HepG2 (cell line): ENCODE data around the gene ETV5. TPM values are rescaled to one million over a fixed set of nuclear protein-coding genes. Genes with fewer than 3 reads are reported as not detected.

Experiments used
- ATAC-seq: fragments of 200-7000 bp; cut with Tn5 transposase; 3 replicates; pipeline ENCODE4 v1.9.1; 2020; ENCODE audit warnings: mild to moderate bottlenecking, moderate library complexity
- BruUV-seq: library from RNA; stranded (reverse); fragments of 400-500 nt; replicated peaks from 2 replicates; lab custom pipeline; 2021; lab: Mats Ljungman, UMichigan
- CTCF ChIA-PET: fragments of 300-600 bp; formaldehyde crosslinking; extraction: SDS; loops from one replicate; lab custom pipeline; 2021; ENCODE audit warnings: low total read pairs, inconsistent platforms, low intra/inter-chr PET ratio; lab: Yijun Ruan, JAX
- POLR2A ChIA-PET: fragments of 350-600 bp; sonication (Branson Sonifier 250); formaldehyde crosslinking; loops from one replicate; lab custom pipeline; 2020; ENCODE audit warnings: antibody characterized with exemption, inconsistent platforms; lab: Yijun Ruan, JAX
- DNase-seq: peaks from one replicate; pipeline ENCODE4 v3.0.0-alpha.2; 2015; ENCODE audit warnings: low spot score
- FAIRE-seq: peaks from 3 replicates; lab custom pipeline; 2011; peaks lifted over from hg19 to GRCh38; lab: Jason Lieb, UNC
- H2AFZ ChIP-seq: one replicate; pipeline ENCODE4 v1.6.1; 2011; ENCODE audit warnings: low read length, inconsistent platforms
- H3K27ac ChIP-seq: fragments of 300-600 bp; 3 replicates; pipeline ENCODE4 v1.8.0; 2011; ENCODE audit warnings: mixed run types, mild to moderate bottlenecking, mixed read lengths, low read length, inconsistent platforms; ENCODE audit not compliant: insufficient read depth; ENCODE audit errors: extremely low read length
- H3K27me3 ChIP-seq, 2 experiments: fragments of 200-600 bp in 1 of 2; 2 replicates in 1 of 2; 3 replicates in 1 of 2; pipeline versions ENCODE4 v1.6.0 to v1.8.0; 2011; ENCODE audit warnings: low read length in 2 of 2, mild to moderate bottlenecking in 2 of 2, moderate library complexity in 2 of 2, inconsistent platforms in 1 of 2; ENCODE audit not compliant: insufficient read depth in 2 of 2, control insufficient read depth in 1 of 2
- H3K36me3 ChIP-seq, 2 experiments: fragments of 200-600 bp in 1 of 2; replicated peaks in 1 of 2; 2 replicates in 1 of 2; 3 replicates in 1 of 2; pipeline versions ENCODE4 v1.5.1 to v1.8.0; 2011; ENCODE audit warnings: low read length in 2 of 2, inconsistent platforms in 1 of 2; ENCODE audit not compliant: insufficient read depth in 2 of 2, control insufficient read depth in 1 of 2
- H3K4me1 ChIP-seq: 2 replicates; pipeline ENCODE4 v1.5.1; 2012; ENCODE audit warnings: low read length, inconsistent platforms; ENCODE audit not compliant: insufficient read depth
- H3K4me2 ChIP-seq: 2 replicates; pipeline ENCODE4 v1.6.0; 2011; ENCODE audit warnings: low read depth, low read length, inconsistent platforms
- H3K4me3 ChIP-seq, 3 experiments: fragments of 200-600 bp in 1 of 3; sonication (generic), shearing (Covaris generic) in 1 of 3; replicated peaks in 1 of 3; 2 replicates each; pipeline ENCODE4 v1.5.1; 2011 to 2016; ENCODE audit warnings: low read length in 3 of 3, inconsistent platforms in 2 of 3, low read depth in 2 of 3, mild to moderate bottlenecking in 2 of 3, control low read depth in 1 of 3, mixed read lengths in 1 of 3; ENCODE audit not compliant: insufficient read depth in 1 of 3
- H3K79me2 ChIP-seq: one replicate; pipeline ENCODE4 v1.6.1; 2011; ENCODE audit warnings: low read length, inconsistent platforms; ENCODE audit not compliant: insufficient read depth
- H3K9ac ChIP-seq: 2 replicates; pipeline ENCODE4 v1.6.0; 2011; ENCODE audit warnings: mild to moderate bottlenecking, low read depth, low read length, inconsistent platforms; ENCODE audit not compliant: insufficient read depth
- H3K9me3 ChIP-seq: 2 replicates; pipeline ENCODE4 v1.5.1; 2012; ENCODE audit warnings: mild to moderate bottlenecking, low read length
- H4K20me1 ChIP-seq: 2 replicates; pipeline ENCODE4 v1.6.0; 2011; ENCODE audit warnings: inconsistent platforms, mild to moderate bottlenecking, low read length, moderate library complexity; ENCODE audit not compliant: insufficient read depth
- E2F5 ChIP-seq: sonication (generic); formaldehyde crosslinking; conservative IDR thresholded peaks from 2 replicates; pipeline ENCODE4 v1.4.0; 2020; ENCODE audit warnings: missing genetic modification reagents
- HNRNPUL1 ChIP-seq: fragments of 200-400 bp; formaldehyde crosslinking; IDR thresholded peaks from 2 replicates; pipeline ENCODE4 v1.6.1; 2017; ENCODE audit warnings: low read depth, mild to moderate bottlenecking, low read length, moderate library complexity
- MAZ ChIP-seq, 2 experiments: sonication (generic) in 1 of 2; formaldehyde crosslinking in 1 of 2; IDR thresholded peaks; 2 replicates each; pipeline versions ENCODE4 v1.5.0 to v1.6.1; 2012 to 2020; ENCODE audit warnings: low read depth in 2 of 2, mild to moderate bottlenecking in 2 of 2, borderline replicate concordance in 1 of 2, improper control_type of control experiment in 1 of 2, low read length in 1 of 2, missing genetic modification reagents in 1 of 2, moderate library complexity in 1 of 2
- MYNN ChIP-seq: sonication (generic); formaldehyde crosslinking; IDR thresholded peaks from 2 replicates; pipeline ENCODE4 v1.4.0; 2020; ENCODE audit warnings: mild to moderate bottlenecking, low read depth, missing genetic modification reagents
- NFYC ChIP-seq: IDR thresholded peaks from 2 replicates; pipeline ENCODE4 v1.6.1; 2016; ENCODE audit warnings: missing genetic modification reagents, missing compliant biosample characterization
- NKX3-1 ChIP-seq: sonication (generic); formaldehyde crosslinking; IDR thresholded peaks from 2 replicates; pipeline ENCODE4 v1.5.0; 2020; ENCODE audit warnings: missing genetic modification reagents
- SALL1 ChIP-seq: sonication (generic); formaldehyde crosslinking; IDR thresholded peaks from 2 replicates; pipeline ENCODE4 v1.8.0; 2022; ENCODE audit warnings: mild to moderate bottlenecking, missing genetic modification reagents
- SP140L ChIP-seq: sonication (generic); formaldehyde crosslinking; IDR thresholded peaks from 2 replicates; pipeline ENCODE4 v1.4.0; 2020; ENCODE audit warnings: missing genetic modification reagents, borderline replicate concordance
- SPEN ChIP-seq: sonication (generic); formaldehyde crosslinking; IDR thresholded peaks from 2 replicates; pipeline ENCODE4 v1.5.1; 2020; ENCODE audit warnings: low read depth, mild to moderate bottlenecking, missing genetic modification reagents
- ZBTB40 ChIP-seq, 2 experiments: fragments of 450-650 bp in 1 of 2; sonication (generic) in 1 of 2; formaldehyde crosslinking in 1 of 2; IDR thresholded peaks; 2 replicates each; pipeline versions ENCODE4 v1.6.1 to v1.8.0; 2016 to 2022; ENCODE audit warnings: antibody characterized with exemption in 1 of 2, mild to moderate bottlenecking in 1 of 2, missing genetic modification reagents in 1 of 2
- ZFX ChIP-seq: sonication (generic); formaldehyde crosslinking; IDR thresholded peaks from 2 replicates; pipeline ENCODE4 v1.4.0; 2020; ENCODE audit warnings: mild to moderate bottlenecking, low read depth, missing genetic modification reagents, moderate library complexity
- ZNF672 ChIP-seq: sonication (generic); formaldehyde crosslinking; IDR thresholded peaks from 2 replicates; pipeline ENCODE4 v1.8.1; 2022; ENCODE audit warnings: missing genetic modification reagents
- ZNF678 ChIP-seq: sonication (generic); formaldehyde crosslinking; IDR thresholded peaks from 2 replicates; pipeline ENCODE4 v1.4.0; 2020; ENCODE audit warnings: mild to moderate bottlenecking, missing genetic modification reagents
- WGBS: methylation state at CpG from one replicate; pipeline ENCODE4 v1.1.6; 2017; ENCODE audit warnings: low lambda C conversion rate; 5-methylcytosine and 5-hydroxymethylcytosine counted together
- in situ Hi-C: cut with HindIII; loops from 2 replicates; pipeline ENCODE4 v1.10.0; 2017; ENCODE audit warnings: low pct_unique_long_range_greater_than_20kb; ENCODE audit not compliant: extremely low pct_ligation_motif_present
- intact Hi-C: fragments of 100-400 bp; cut with micrococcal nuclease; formaldehyde crosslinking; loops from one replicate; pipeline ENCODE4 v1.10.0; 2022; ENCODE audit not compliant: unreplicated experiment
- polyA plus RNA-seq, 8 experiments: library from polyadenylated mRNA; depleted of rRNA in 3 of 8; stranded (reverse) in 7 of 8; unstranded in 1 of 8; fragments of >200 nt; fragmentation: Illumina TruSeq in 4 of 8; extraction: Trizol in 4 of 8; gene quantifications; 2 replicates each; pipeline versions ENCODE4 v1.2.1 to v1.2.3, GENCODE V29; 2011 to 2016; ENCODE audit warnings: low read depth in 4 of 8, missing spikeins in 1 of 8, mixed read lengths in 1 of 8; ENCODE audit not compliant: insufficient read depth in 1 of 8
- total RNA-seq, 5 experiments: library from RNA; depleted of rRNA; stranded (reverse); fragments of >200 nt; fragmentation: Illumina TruSeq; extraction: Trizol; gene quantifications; 2 replicates each; pipeline ENCODE4 v1.2.3, GENCODE V29; 2016; ENCODE audit warnings: low read depth in 1 of 5

ETV5 gene
- total and polyA plus RNA-seq, 2 of the 13 experiments (the other 11 are each of a cell fraction or from before 2014, with no cell fraction given) = 52.9 to 57.2 TPM

- no peak for FAIRE-seq
- CTCF ChIA-PET = no interaction called here
- BruUV-seq = no TSS peak
Measured at GRCh38 chr3:186152361-186152798, 43.5 kb upstream of the ETV5 start.

More at GRCh38 chr3:186152361-186152798, 43.5 kb upstream of the ETV5 start:
- no peak overlapping the region for H3K27ac ChIP-seq
- peaks cover 1 to 3% of the 10 kb centered on the region in 2 experiments; a peak in 2 of 5 replicates for H3K36me3 ChIP-seq
- in situ Hi-C loops = no loop called here
- no peak for DNase-seq
- H2AFZ ChIP-seq = no peak overlapping the region
- ATAC-seq = no peak
- H3K9ac ChIP-seq = no peak overlapping the region
- no peak overlapping the region for H3K4me3 ChIP-seq
- no peak overlapping the region for H3K4me2 ChIP-seq
- 93% methylated on average over 8 of the region's 8 CpGs for WGBS
- no peaks in the 10 kb centered on the region for H3K27me3 ChIP-seq
- intact Hi-C loops = no loop called here
- H3K4me1 ChIP-seq = no peaks in the 10 kb centered on the region
- H3K79me2 ChIP-seq = no peaks in the 10 kb centered on the region
- POLR2A ChIA-PET = no interaction called here
- no peaks in the 10 kb centered on the region for H4K20me1 ChIP-seq
- H3K9me3 ChIP-seq = no peaks in the 10 kb centered on the region
- TF ChIP-seq SALL1 (no peak), SPEN (CRISPR knock-in tag) (no peak), ZBTB40 (IDR thresholded peaks at IDR 0.05) (no peak), ZBTB40 (CRISPR knock-in tag; IDR thresholded peaks at IDR 0.05) (no peak), ZFX (CRISPR knock-in tag) (no peak), MYNN (CRISPR knock-in tag) (no peak), ZNF672 (CRISPR knock-in tag) (no peak), HNRNPUL1 (no peak), MAZ (IDR thresholded peaks at IDR 0.05; ENCODE audit: borderline replicate concordance, low read depth, low read length) (no peak), MAZ (CRISPR knock-in tag; IDR thresholded peaks at IDR 0.05; ENCODE audit: low read depth) (no peak), E2F5 (CRISPR knock-in tag) (no peak), ZNF678 (CRISPR knock-in tag) (no peak), NFYC (CRISPR knock-in tag) (no peak), NKX3-1 (CRISPR knock-in tag) (no peak), SP140L (no peak)
- TF ChIP-seq, all 625 proteins: peak for 0
